ENCODE data around the gene ING5.

ING5 gene

GRCh38 chr2:241777686-241778627 is 76.1 kb downstream of the ING5 start:
- DNase-seq, result peak in 1 of 2 donors; percentile 7

Measured in inflammatory macrophage (primary cell).